Astrocyte (in vitro differentiated cells and primary cell): ENCODE data around the gene SLC18A3. TPM values are rescaled to one million over a fixed set of nuclear protein-coding genes. Genes with fewer than 3 reads are reported as not detected.
A peak's percentile ranks its signal among the peaks of the same experiment; 100 is the strongest.

ENCODE experiments used
- DNase-seq: peaks from one replicate; pipeline ENCODE4 v3.0.0-alpha.2; 2010; ENCODE audit warnings: low read depth
- FAIRE-seq: peaks from 2 replicates; lab custom pipeline; 2011; peaks lifted over from hg19 to GRCh38; lab: Jason Lieb, UNC
- H2AFZ ChIP-seq: 2 replicates; pipeline ENCODE4 v1.6.0; 2012; ENCODE audit warnings: low read depth, low read length, inconsistent platforms
- H3K27ac ChIP-seq: 2 replicates; pipeline ENCODE4 v1.5.1; 2011; ENCODE audit warnings: low read depth, low read length, inconsistent platforms
- H3K27me3 ChIP-seq: 2 replicates; pipeline ENCODE4 v1.6.0; 2011; ENCODE audit warnings: low read length, inconsistent platforms; ENCODE audit not compliant: insufficient read depth
- H3K36me3 ChIP-seq: 2 replicates; pipeline ENCODE4 v1.5.1; 2011; ENCODE audit warnings: low read length, inconsistent platforms; ENCODE audit not compliant: insufficient read depth
- H3K4me1 ChIP-seq: 2 replicates; pipeline ENCODE4 v1.5.1; 2011; ENCODE audit warnings: low read length, inconsistent platforms; ENCODE audit not compliant: insufficient read depth
- H3K4me2 ChIP-seq: 2 replicates; pipeline ENCODE4 v1.6.0; 2012; ENCODE audit warnings: low read length, inconsistent platforms
- H3K4me3 ChIP-seq: 2 replicates; pipeline ENCODE4 v1.5.1; 2011; ENCODE audit warnings: low read depth, mild to moderate bottlenecking, low read length, inconsistent platforms; ENCODE audit not compliant: insufficient read depth
- H3K79me2 ChIP-seq: 2 replicates; pipeline ENCODE4 v1.6.0; 2012; ENCODE audit warnings: mild to moderate bottlenecking, low read length, inconsistent platforms; ENCODE audit not compliant: insufficient read depth
- H3K9ac ChIP-seq: 2 replicates; pipeline ENCODE4 v1.6.0; 2012; ENCODE audit warnings: mild to moderate bottlenecking, low read length, inconsistent platforms
- H3K9me3 ChIP-seq: 2 replicates; pipeline ENCODE4 v1.5.1; 2012; ENCODE audit warnings: low read depth, mild to moderate bottlenecking, low read length, inconsistent platforms; ENCODE audit not compliant: insufficient read depth
- H4K20me1 ChIP-seq: 2 replicates; pipeline ENCODE4 v1.6.0; 2012; ENCODE audit warnings: low read length, inconsistent platforms; ENCODE audit not compliant: insufficient read depth
- H3K27ac Mint-ChIP-seq: one replicate; pipeline ENCODE4 v1.8.0; 2021; ENCODE audit warnings: mild to moderate bottlenecking, mixed read lengths; ENCODE audit not compliant: unreplicated experiment
- H3K27me3 Mint-ChIP-seq: one replicate; pipeline ENCODE4 v1.8.0; 2021; ENCODE audit warnings: low read depth, mixed read lengths; ENCODE audit not compliant: unreplicated experiment
- H3K36me3 Mint-ChIP-seq: one replicate; pipeline ENCODE4 v1.8.0; 2021; ENCODE audit warnings: low read depth, mixed read lengths; ENCODE audit not compliant: unreplicated experiment
- H3K4me1 Mint-ChIP-seq: one replicate; pipeline ENCODE4 v1.8.0; 2021; ENCODE audit warnings: low read depth, mixed read lengths; ENCODE audit not compliant: unreplicated experiment
- H3K4me3 Mint-ChIP-seq: one replicate; pipeline ENCODE4 v1.8.0; 2021; ENCODE audit warnings: mild to moderate bottlenecking, moderate library complexity, mixed read lengths; ENCODE audit not compliant: unreplicated experiment
- H3K9me3 Mint-ChIP-seq: one replicate; pipeline ENCODE4 v1.8.0; 2021; ENCODE audit warnings: mild to moderate bottlenecking, mixed read lengths; ENCODE audit not compliant: unreplicated experiment
- EZH2 ChIP-seq: IDR thresholded peaks from 2 replicates; pipeline ENCODE4 v1.6.1; 2012; ENCODE audit warnings: mild to moderate bottlenecking, low read length, inconsistent platforms; ENCODE audit not compliant: insufficient read depth
- total RNA-seq: library from RNA; stranded (reverse); gene quantifications from 2 replicates; pipeline ENCODE4 v1.2.1, GENCODE V29; 2021
- TF ChIP-seq, protein P1 (sequence below): IDR thresholded peaks from 2 replicates; pipeline ENCODE4 v1.5.1; 2011; ENCODE audit warnings: low read depth, mild to moderate bottlenecking, inconsistent platforms, low read length, moderate library complexity; ENCODE audit not compliant: insufficient read depth

SLC18A3 gene
- total RNA-seq, 1 donor from 2014 or later = 4.6 TPM

DNA sequence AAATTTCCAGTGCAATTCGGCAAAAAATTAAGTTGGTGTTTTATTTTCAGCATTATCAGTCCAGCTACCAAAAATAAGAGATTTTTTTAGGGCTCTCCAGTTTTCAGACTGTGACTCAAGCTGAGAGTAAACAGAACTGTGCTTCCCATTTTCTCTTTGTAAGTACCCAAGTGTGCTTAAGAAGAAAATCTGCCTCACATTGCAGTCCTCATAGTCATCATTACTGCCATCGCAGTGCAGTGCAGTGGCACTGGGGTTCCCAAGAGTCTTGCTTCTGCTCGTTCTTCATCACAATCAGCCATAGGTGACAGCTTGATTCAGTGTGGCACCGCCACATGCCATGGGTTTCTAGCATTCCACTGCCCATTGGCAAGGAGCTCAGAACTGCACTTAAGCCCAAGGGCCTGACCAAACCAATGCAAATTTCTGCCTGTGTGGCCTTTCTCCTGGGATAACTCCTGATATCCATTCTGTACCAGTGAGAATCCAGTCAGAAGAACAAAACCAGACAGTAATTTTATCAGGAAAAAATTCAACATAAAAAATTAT lies 45.6 kb upstream of the SLC18A3 start:
- H3K27me3 Mint-ChIP-seq = peaks cover 7% of the 10 kb centered on the region
- Histone ChIP-seq H3K36me3 (no peaks in the 10 kb centered on the region), H3K4me2 (no peak overlapping the region), H3K27me3 (no peaks in the 10 kb centered on the region), H3K4me3 (no peak overlapping the region), H2AFZ (no peak overlapping the region), H3K9me3 (no peaks in the 10 kb centered on the region), H3K27ac (no peak overlapping the region), H4K20me1 (no peaks in the 10 kb centered on the region), H3K79me2 (no peaks in the 10 kb centered on the region), H3K9ac (no peak overlapping the region), H3K4me1 (peaks cover 10% of the 10 kb centered on the region)
- TF ChIP-seq, protein P1, sequence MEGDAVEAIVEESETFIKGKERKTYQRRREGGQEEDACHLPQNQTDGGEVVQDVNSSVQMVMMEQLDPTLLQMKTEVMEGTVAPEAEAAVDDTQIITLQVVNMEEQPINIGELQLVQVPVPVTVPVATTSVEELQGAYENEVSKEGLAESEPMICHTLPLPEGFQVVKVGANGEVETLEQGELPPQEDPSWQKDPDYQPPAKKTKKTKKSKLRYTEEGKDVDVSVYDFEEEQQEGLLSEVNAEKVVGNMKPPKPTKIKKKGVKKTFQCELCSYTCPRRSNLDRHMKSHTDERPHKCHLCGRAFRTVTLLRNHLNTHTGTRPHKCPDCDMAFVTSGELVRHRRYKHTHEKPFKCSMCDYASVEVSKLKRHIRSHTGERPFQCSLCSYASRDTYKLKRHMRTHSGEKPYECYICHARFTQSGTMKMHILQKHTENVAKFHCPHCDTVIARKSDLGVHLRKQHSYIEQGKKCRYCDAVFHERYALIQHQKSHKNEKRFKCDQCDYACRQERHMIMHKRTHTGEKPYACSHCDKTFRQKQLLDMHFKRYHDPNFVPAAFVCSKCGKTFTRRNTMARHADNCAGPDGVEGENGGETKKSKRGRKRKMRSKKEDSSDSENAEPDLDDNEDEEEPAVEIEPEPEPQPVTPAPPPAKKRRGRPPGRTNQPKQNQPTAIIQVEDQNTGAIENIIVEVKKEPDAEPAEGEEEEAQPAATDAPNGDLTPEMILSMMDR = no peak
- TF ChIP-seq EZH2 = no peak
- peak; percentile 5 for FAIRE-seq
- H3K27ac Mint-ChIP-seq = no peak overlapping the region
- no peak overlapping the region for H3K4me3 Mint-ChIP-seq
- H3K36me3 Mint-ChIP-seq = no peaks in the 10 kb centered on the region
- peaks cover 15% of the 10 kb centered on the region for H3K9me3 Mint-ChIP-seq
- peak; percentile 40 for DNase-seq
- H3K4me1 Mint-ChIP-seq = peaks cover 53% of the 10 kb centered on the region

- DNase-seq = no peak
- Histone ChIP-seq H3K36me3 (no peaks in the 10 kb centered on the region), H3K79me2 (no peaks in the 10 kb centered on the region), H3K9me3 (no peaks in the 10 kb centered on the region), H3K4me1 (peaks cover 10% of the 10 kb centered on the region), H3K9ac (no peak overlapping the region), H3K27ac (no peak overlapping the region), H3K4me3 (no peak overlapping the region), H4K20me1 (no peaks in the 10 kb centered on the region), H3K27me3 (no peaks in the 10 kb centered on the region), H3K4me2 (no peak overlapping the region), H2AFZ (no peak overlapping the region)
- H3K27ac Mint-ChIP-seq = no peak overlapping the region
- no peaks in the 10 kb centered on the region for H3K36me3 Mint-ChIP-seq
- H3K9me3 Mint-ChIP-seq = peaks cover 15% of the 10 kb centered on the region
- H3K27me3 Mint-ChIP-seq = peaks cover 7% of the 10 kb centered on the region
- TF ChIP-seq, protein P1 = no peak
- TF ChIP-seq EZH2 = no peak
- H3K4me3 Mint-ChIP-seq = no peak overlapping the region
- peaks cover 38% of the 10 kb centered on the region for H3K4me1 Mint-ChIP-seq
- no peak for FAIRE-seq
Measured at GRCh38 chr10:49567810-49568209, 42.3 kb upstream of the SLC18A3 start.

DNA sequence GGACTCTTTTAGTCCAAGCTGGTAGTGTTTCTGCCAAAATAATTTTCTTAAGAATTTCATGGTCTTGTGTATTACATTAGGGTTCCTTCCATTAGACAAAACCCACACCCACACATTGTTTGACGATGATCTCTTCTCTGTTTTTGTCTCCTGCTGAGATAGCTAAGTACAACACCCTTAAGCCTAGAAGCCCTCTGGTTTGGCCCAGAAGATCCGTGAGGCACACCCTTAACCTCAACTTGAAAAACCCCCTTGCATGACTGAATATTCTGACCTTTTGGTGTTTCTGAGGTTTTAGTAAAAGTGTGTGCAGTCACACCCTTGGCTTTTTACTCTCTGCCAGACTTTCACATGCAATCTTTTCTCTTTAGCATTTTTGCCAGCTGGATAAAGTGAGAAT lies 41.9 kb upstream of the SLC18A3 start:
- no peak overlapping the region for H3K4me2 ChIP-seq
- H3K79me2 ChIP-seq = no peaks in the 10 kb centered on the region
- Mint-ChIP-seq H3K4me3 (no peak overlapping the region), H3K4me1 (peaks cover 34% of the 10 kb centered on the region), H3K36me3 (no peaks in the 10 kb centered on the region), H3K27ac (no peak overlapping the region), H3K27me3 (peaks cover 7% of the 10 kb centered on the region), H3K9me3 (peaks cover 15% of the 10 kb centered on the region)
- no peak overlapping the region for H2AFZ ChIP-seq
- FAIRE-seq (peak; percentile 77), DNase-seq (peak; percentile 98)
- no peak overlapping the region for H3K27ac ChIP-seq
- peaks cover 7% of the 10 kb centered on the region for H3K4me1 ChIP-seq
- no peak overlapping the region for H3K9ac ChIP-seq
- no peaks in the 10 kb centered on the region for H4K20me1 ChIP-seq
- H3K9me3 ChIP-seq = no peaks in the 10 kb centered on the region
- H3K27me3 ChIP-seq = no peaks in the 10 kb centered on the region
- no peak for TF ChIP-seq EZH2
- TF ChIP-seq, protein P1 = no peak
- no peaks in the 10 kb centered on the region for H3K36me3 ChIP-seq
- H3K4me3 ChIP-seq = no peak overlapping the region
